ENCODE measurements around the gene C5.

The C5 gene

GRCh38 chr9:121067640-121068039 lies 17.6 kb upstream of the C5 start:
- Histone ChIP-seq H3K4me2 (ENCODE audit: low read depth, low read length, poor library complexity, severe bottlenecking) (no peak overlapping the region), H3K79me2 (ENCODE audit: insufficient read depth, low read length) (no peaks in the 10 kb centered on the region), H3K9me2 (replicated peaks; ENCODE audit: insufficient read depth, low read length) (no peaks in the 10 kb centered on the region), H4K20me1 (ENCODE audit: low read depth, low read length) (no peaks in the 10 kb centered on the region), H2AFZ (ENCODE audit: low read depth, low read length, severe bottlenecking) (no peak overlapping the region), H3K27ac (ENCODE audit: low read depth, low read length) (no peak overlapping the region), H3K9me3 (ENCODE audit: insufficient read depth, low read length) (0 out of 2 replicates have a peak, but pooled peaks cover 3% of the 10 kb centered on the region), H3K27me3 (ENCODE audit: low read length) (no peaks in the 10 kb centered on the region), H3F3A (ENCODE audit: insufficient read depth) (peaks cover 25% of the 10 kb centered on the region), H3K36me3 (ENCODE audit: low read length) (no peaks in the 10 kb centered on the region; the same call in 1 of the 2 replicates), H3K4me3 (ENCODE audit: insufficient read depth, low read length, poor library complexity, severe bottlenecking) (no peak overlapping the region), H3K9ac (ENCODE audit: low read length) (no peak overlapping the region)
- TF ChIP-seq CTCF (IDR thresholded peaks at IDR 0.05; ENCODE audit: insufficient read depth, low read length, poor library complexity, severe bottlenecking) = no peak
- TF ChIP-seq EZH2phosphoT487 (conservative IDR thresholded peaks at IDR 0.05; ENCODE audit: low read length) = no peak

- Histone ChIP-seq H3K9me2 (replicated peaks; ENCODE audit: insufficient read depth, low read length) (no peaks in the 10 kb centered on the region), H4K20me1 (ENCODE audit: low read depth, low read length) (no peaks in the 10 kb centered on the region), H3K9me3 (ENCODE audit: insufficient read depth, low read length) (0 out of 2 replicates have a peak, but pooled peaks cover 3% of the 10 kb centered on the region), H3K79me2 (ENCODE audit: insufficient read depth, low read length) (no peaks in the 10 kb centered on the region), H3F3A (ENCODE audit: insufficient read depth) (peaks cover 18% of the 10 kb centered on the region), H3K27ac (ENCODE audit: low read depth, low read length) (no peak overlapping the region), H3K9ac (ENCODE audit: low read length) (no peak overlapping the region), H3K27me3 (ENCODE audit: low read length) (no peaks in the 10 kb centered on the region), H3K4me2 (ENCODE audit: low read depth, low read length, poor library complexity, severe bottlenecking) (no peak overlapping the region), H3K4me3 (ENCODE audit: insufficient read depth, low read length, poor library complexity, severe bottlenecking) (no peak overlapping the region), H3K36me3 (ENCODE audit: low read length) (no peaks in the 10 kb centered on the region; the same call in 1 of the 2 replicates), H2AFZ (ENCODE audit: low read depth, low read length, severe bottlenecking) (no peak overlapping the region)
- TF ChIP-seq EZH2phosphoT487 (conservative IDR thresholded peaks at IDR 0.05; ENCODE audit: low read length) (no peak), CTCF (IDR thresholded peaks at IDR 0.05; ENCODE audit: insufficient read depth, low read length, poor library complexity, severe bottlenecking) (no peak)
These were observed 16.8 kb upstream of the C5 start for GRCh38 chr9:121066850-121067249.

- Histone ChIP-seq H3K9ac (ENCODE audit: low read length) (no peak overlapping the region), H3K4me3 (ENCODE audit: insufficient read depth, low read length, poor library complexity, severe bottlenecking) (no peak overlapping the region), H3K27ac (ENCODE audit: low read depth, low read length) (no peak overlapping the region), H4K20me1 (ENCODE audit: low read depth, low read length) (no peaks in the 10 kb centered on the region), H3K27me3 (ENCODE audit: low read length) (no peaks in the 10 kb centered on the region), H3K4me2 (ENCODE audit: low read depth, low read length, poor library complexity, severe bottlenecking) (no peak overlapping the region), H3K36me3 (ENCODE audit: low read length) (peaks cover 3% of the 10 kb centered on the region; the same call in 1 of the 2 replicates), H3F3A (ENCODE audit: insufficient read depth) (peaks cover 5% of the 10 kb centered on the region; the same call in 1 of the 2 replicates), H2AFZ (ENCODE audit: low read depth, low read length, severe bottlenecking) (no peak overlapping the region), H3K9me2 (replicated peaks; ENCODE audit: insufficient read depth, low read length) (no peaks in the 10 kb centered on the region), H3K79me2 (ENCODE audit: insufficient read depth, low read length) (no peaks in the 10 kb centered on the region), H3K9me3 (ENCODE audit: insufficient read depth, low read length) (no peaks in the 10 kb centered on the region)
- TF ChIP-seq EZH2phosphoT487 (conservative IDR thresholded peaks at IDR 0.05; ENCODE audit: low read length) (no peak), CTCF (IDR thresholded peaks at IDR 0.05; ENCODE audit: insufficient read depth, low read length, poor library complexity, severe bottlenecking) (peak; percentile 67)
These were observed 10.0 kb upstream of the C5 start for GRCh38 chr9:121059998-121060636.

Measured in SU-DHL-6 (cell line).